ENCODE measurements around the gene COL13A1.

Gene COL13A1

DNA sequence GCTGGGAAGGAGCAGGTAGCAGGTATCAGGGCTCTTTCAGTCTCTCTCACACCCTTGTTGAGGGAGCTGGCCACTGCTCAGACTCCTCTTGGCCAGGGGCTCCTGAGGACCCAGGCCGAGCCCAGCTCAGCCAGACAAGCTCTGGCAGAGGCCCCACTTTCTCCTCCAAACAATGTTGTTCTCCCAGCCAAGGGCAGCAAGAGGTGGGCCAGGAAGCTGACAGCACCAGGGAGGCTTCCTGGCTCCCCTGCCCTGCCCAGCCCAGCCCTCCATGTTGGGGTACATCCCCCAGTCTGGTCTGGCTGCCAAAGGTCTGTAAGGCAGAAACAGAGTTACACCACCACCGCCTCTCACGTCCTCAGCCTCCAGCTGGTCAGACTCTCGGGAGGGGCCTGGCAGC, 33.9 kb upstream of the COL13A1 start:
- H3K27ac ChIP-seq (ENCODE audit: low read depth in 2 of 2, low read length in 2 of 2): no peak overlapping the region
- H3K4me1 ChIP-seq (ENCODE audit: control insufficient read depth in 2 of 2, insufficient read depth in 2 of 2, low read length in 2 of 2): no peaks in the 10 kb centered on the region
- H3K27me3 ChIP-seq (ENCODE audit: control insufficient read depth in 2 of 2, insufficient read depth in 2 of 2, low read length in 2 of 2): no peaks in the 10 kb centered on the region
- no peaks in the 10 kb centered on the region for H3K9me3 ChIP-seq (ENCODE audit: control insufficient read depth in 2 of 2, low read length in 2 of 2)
- no peak overlapping the region for H3K4me3 ChIP-seq (ENCODE audit: low read length in 2 of 2)
- no peak overlapping the region for H3K9ac ChIP-seq (ENCODE audit: low read depth in 1 of 2, low read length in 2 of 2)
- no peaks in the 10 kb centered on the region for H3K36me3 ChIP-seq (ENCODE audit: control insufficient read depth in 2 of 2, insufficient read depth in 2 of 2, low read length in 2 of 2)

DNA sequence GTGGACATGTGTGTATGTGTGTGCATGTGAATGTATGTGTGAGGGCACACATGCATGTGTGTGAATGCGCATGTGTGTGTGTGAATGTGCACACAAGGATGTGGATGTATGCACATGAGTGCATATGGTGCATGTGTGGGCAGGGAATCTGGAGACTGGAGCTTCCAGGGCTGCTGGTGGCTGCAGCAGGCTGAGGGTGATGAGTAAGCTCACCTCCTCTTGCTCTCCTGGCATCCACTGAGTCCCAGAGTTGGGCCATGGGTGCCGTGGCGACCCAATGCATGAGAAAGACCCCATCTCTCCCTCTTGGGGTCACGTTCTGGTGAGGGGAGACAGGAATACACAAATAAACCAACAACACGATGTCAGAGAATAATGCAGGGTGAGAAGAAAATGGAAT, 33.3 kb upstream of the COL13A1 start:
- Histone ChIP-seq H3K9me3 (ENCODE audit: control insufficient read depth in 2 of 2, low read length in 2 of 2) (no peaks in the 10 kb centered on the region), H3K4me3 (ENCODE audit: low read length in 2 of 2) (no peak overlapping the region), H3K36me3 (ENCODE audit: control insufficient read depth in 2 of 2, insufficient read depth in 2 of 2, low read length in 2 of 2) (no peaks in the 10 kb centered on the region), H3K27ac (ENCODE audit: low read depth in 2 of 2, low read length in 2 of 2) (no peak overlapping the region), H3K4me1 (ENCODE audit: control insufficient read depth in 2 of 2, insufficient read depth in 2 of 2, low read length in 2 of 2) (no peaks in the 10 kb centered on the region), H3K27me3 (ENCODE audit: control insufficient read depth in 2 of 2, insufficient read depth in 2 of 2, low read length in 2 of 2) (no peaks in the 10 kb centered on the region), H3K9ac (ENCODE audit: low read depth in 1 of 2, low read length in 2 of 2) (no peak overlapping the region)

DNA sequence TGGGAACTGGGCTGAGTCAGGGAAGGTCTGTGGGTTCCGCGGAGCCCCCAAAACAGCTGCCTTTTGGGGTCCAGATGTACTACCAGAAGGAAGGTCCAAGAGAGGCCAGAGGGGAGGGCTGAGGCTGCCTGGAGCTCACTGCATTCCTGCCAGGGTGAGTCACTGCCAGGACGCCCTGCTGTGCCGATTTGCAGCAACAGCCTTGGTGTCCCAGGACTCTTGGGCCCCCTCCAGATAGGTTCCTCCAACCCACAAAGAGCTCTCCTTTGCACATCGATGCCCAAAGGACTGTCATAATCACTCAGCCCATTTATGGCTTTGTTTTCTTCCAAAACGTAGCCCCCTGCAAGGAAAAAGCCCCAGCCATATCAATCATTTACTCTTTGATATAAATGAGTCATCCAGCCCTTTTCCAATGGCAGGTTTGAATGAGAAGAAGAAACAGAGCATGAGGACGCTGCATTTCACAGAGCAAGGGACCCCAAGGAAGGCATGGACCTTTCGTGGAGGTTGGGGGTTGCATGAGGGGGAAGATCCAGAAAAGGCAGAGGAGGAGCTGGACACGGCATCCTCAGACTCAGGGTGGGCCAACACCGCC, 32.2 kb upstream of the COL13A1 start:
- H3K27ac ChIP-seq (ENCODE audit: low read depth in 2 of 2, low read length in 2 of 2): no peak overlapping the region
- H3K4me3 ChIP-seq (ENCODE audit: low read length in 2 of 2): no peak overlapping the region
- no peaks in the 10 kb centered on the region for H3K36me3 ChIP-seq (ENCODE audit: control insufficient read depth in 2 of 2, insufficient read depth in 2 of 2, low read length in 2 of 2)
- H3K9ac ChIP-seq (ENCODE audit: low read depth in 1 of 2, low read length in 2 of 2): no peak overlapping the region
- H3K4me1 ChIP-seq (ENCODE audit: control insufficient read depth in 2 of 2, insufficient read depth in 2 of 2, low read length in 2 of 2): no peaks in the 10 kb centered on the region
- H3K27me3 ChIP-seq (ENCODE audit: control insufficient read depth in 2 of 2, insufficient read depth in 2 of 2, low read length in 2 of 2): no peaks in the 10 kb centered on the region
- H3K9me3 ChIP-seq (ENCODE audit: control insufficient read depth in 2 of 2, low read length in 2 of 2): no peaks in the 10 kb centered on the region

DNA sequence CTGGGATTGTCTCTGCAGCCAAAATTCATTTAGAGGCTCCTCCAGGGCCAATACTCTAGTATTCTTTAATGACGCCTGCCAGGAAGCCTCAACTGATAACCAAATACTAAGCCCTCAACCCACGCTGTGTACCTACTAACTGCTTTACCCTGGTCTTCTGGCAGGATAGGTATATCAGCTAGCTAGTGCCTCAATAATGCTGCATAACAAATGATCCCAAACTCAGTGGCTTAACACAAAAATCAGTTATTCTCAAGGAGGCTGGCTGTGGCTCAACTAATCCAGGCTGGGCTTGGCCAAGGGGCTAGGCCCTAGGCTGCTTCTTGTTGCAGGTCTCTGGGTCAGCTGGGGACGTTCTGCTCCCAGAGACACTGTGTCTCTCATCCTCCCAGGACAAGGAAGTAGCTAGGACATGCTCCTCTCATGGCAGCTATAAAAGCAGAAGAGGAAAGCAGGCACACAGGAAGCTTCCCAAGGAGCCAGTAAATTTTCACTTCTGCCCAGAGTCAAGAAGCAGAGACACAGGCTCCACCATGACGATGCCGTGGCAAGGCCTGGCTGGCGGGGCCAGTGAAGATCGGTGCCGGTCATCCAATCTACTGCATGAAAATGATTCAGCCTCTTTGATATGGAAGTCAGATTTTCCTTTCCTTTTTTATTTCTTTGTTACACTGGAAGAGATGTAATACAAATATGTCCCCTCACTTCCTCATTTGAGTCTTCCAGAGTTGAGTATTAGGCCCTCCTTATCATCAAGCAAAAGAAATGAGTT, 28.6 kb upstream of the COL13A1 start:
- Histone ChIP-seq H3K9me3 (ENCODE audit: control insufficient read depth in 2 of 2, low read length in 2 of 2) (no peaks in the 10 kb centered on the region), H3K36me3 (ENCODE audit: control insufficient read depth in 2 of 2, insufficient read depth in 2 of 2, low read length in 2 of 2) (no peaks in the 10 kb centered on the region), H3K27ac (ENCODE audit: low read depth in 2 of 2, low read length in 2 of 2) (no peak overlapping the region), H3K9ac (ENCODE audit: low read depth in 1 of 2, low read length in 2 of 2) (no peak overlapping the region), H3K4me3 (ENCODE audit: low read length in 2 of 2) (no peak overlapping the region), H3K4me1 (ENCODE audit: control insufficient read depth in 2 of 2, insufficient read depth in 2 of 2, low read length in 2 of 2) (no peaks in the 10 kb centered on the region), H3K27me3 (ENCODE audit: control insufficient read depth in 2 of 2, insufficient read depth in 2 of 2, low read length in 2 of 2) (no peaks in the 10 kb centered on the region)

DNA sequence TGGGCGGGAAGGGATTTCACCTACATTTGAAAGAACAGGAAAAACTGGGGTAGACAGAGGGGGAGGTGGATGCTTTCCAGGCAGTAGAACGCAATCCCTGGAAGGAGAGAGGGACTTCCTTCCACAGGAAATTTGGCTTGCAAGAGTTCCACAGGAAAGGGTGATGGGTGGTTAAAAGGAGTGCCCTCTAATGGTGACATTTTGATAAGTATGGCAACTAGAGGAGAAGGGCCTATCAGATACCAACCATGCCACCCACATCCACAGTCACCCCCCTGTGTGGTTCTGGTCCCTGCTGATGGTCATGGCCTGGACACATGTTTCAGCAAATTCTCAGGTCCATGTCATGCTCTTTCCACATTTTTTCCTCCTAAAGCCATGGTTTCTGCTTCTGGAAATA, 27.1 kb upstream of the COL13A1 start:
- Histone ChIP-seq H3K9ac (ENCODE audit: low read depth in 1 of 2, low read length in 2 of 2) (no peak overlapping the region), H3K27me3 (ENCODE audit: control insufficient read depth in 2 of 2, insufficient read depth in 2 of 2, low read length in 2 of 2) (no peaks in the 10 kb centered on the region), H3K36me3 (ENCODE audit: control insufficient read depth in 2 of 2, insufficient read depth in 2 of 2, low read length in 2 of 2) (no peaks in the 10 kb centered on the region), H3K4me3 (ENCODE audit: low read length in 2 of 2) (no peak overlapping the region), H3K9me3 (ENCODE audit: control insufficient read depth in 2 of 2, low read length in 2 of 2) (no peaks in the 10 kb centered on the region), H3K27ac (ENCODE audit: low read depth in 2 of 2, low read length in 2 of 2) (no peak overlapping the region), H3K4me1 (ENCODE audit: control insufficient read depth in 2 of 2, insufficient read depth in 2 of 2, low read length in 2 of 2) (no peaks in the 10 kb centered on the region)

DNA sequence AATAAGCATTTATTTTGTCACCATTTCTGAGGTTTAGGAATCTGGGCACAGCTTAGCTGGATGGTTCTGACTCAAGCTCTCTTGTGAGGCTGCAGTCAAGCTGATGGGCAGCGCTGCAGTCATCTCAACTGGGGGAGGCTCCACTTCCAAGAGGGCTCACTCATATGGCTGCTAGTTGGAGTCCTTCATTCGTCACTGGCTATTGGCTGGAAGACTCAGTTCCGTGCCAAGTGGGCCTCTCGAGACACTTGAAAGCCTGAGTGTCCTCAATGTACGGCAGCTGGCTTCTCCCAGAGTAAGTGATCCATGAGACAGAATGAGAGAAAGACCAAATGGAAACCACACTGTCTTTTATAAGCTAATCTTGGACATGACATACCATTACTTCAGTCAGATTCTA, 21.6 kb upstream of the COL13A1 start:
- Histone ChIP-seq H3K36me3 (ENCODE audit: control insufficient read depth in 2 of 2, insufficient read depth in 2 of 2, low read length in 2 of 2) (no peaks in the 10 kb centered on the region), H3K9me3 (ENCODE audit: control insufficient read depth in 2 of 2, low read length in 2 of 2) (no peaks in the 10 kb centered on the region)

DNA sequence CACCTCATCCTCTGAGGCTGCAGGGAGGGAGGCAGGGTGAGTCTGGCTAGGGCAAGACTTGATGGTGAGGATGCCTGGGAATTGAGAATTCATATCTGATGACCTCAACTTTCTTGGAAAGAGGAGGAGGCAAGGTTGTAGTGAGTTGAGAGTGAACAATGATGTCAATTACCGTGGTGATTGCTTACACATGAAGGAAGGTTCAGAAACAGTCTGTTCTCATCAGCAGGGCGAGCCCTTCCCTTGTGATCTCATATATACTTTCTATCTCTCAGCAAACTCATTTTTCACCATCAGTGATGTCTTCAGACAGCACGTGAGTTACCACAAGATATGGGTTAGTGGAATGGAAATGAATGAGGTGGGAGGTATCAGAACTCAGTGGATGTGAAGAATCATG, 20.1 kb upstream of the COL13A1 start:
- Histone ChIP-seq H3K27ac (ENCODE audit: low read depth in 2 of 2, low read length in 2 of 2) (no peak overlapping the region), H3K9me3 (ENCODE audit: control insufficient read depth in 2 of 2, low read length in 2 of 2) (no peaks in the 10 kb centered on the region), H3K36me3 (ENCODE audit: control insufficient read depth in 2 of 2, insufficient read depth in 2 of 2, low read length in 2 of 2) (no peaks in the 10 kb centered on the region), H3K9ac (ENCODE audit: low read depth in 1 of 2, low read length in 2 of 2) (no peak overlapping the region), H3K27me3 (ENCODE audit: control insufficient read depth in 2 of 2, insufficient read depth in 2 of 2, low read length in 2 of 2) (no peaks in the 10 kb centered on the region), H3K4me3 (ENCODE audit: low read length in 2 of 2) (no peak overlapping the region), H3K4me1 (ENCODE audit: control insufficient read depth in 2 of 2, insufficient read depth in 2 of 2, low read length in 2 of 2) (no peaks in the 10 kb centered on the region)

More for the DNA sequence above, 21.6 kb upstream of the COL13A1 start:
- Histone ChIP-seq H3K4me1 (ENCODE audit: control insufficient read depth in 2 of 2, insufficient read depth in 2 of 2, low read length in 2 of 2) (no peaks in the 10 kb centered on the region), H3K4me3 (ENCODE audit: low read length in 2 of 2) (no peak overlapping the region), H3K27me3 (ENCODE audit: control insufficient read depth in 2 of 2, insufficient read depth in 2 of 2, low read length in 2 of 2) (no peaks in the 10 kb centered on the region), H3K27ac (ENCODE audit: low read depth in 2 of 2, low read length in 2 of 2) (no peak overlapping the region), H3K9ac (ENCODE audit: low read depth in 1 of 2, low read length in 2 of 2) (no peak overlapping the region)

DNA sequence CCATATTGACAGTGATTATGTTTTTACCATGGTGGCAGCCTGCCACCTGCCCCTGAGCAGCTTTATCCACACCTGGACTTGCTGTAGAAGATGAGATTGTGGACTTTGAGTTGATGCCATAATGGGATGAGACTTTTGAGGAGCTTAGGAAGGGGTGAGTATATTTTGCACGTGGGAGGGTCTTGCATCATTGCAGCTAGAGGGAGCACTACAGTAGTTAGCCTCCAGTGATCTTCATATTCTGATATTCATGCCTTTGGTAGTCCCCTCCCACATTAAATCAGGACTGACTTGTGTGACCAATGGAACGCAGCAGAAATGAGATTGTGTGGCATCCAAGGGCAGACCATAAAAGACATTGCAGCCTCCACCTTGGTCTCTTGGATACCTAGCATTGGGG, 18.2 kb upstream of the COL13A1 start:
- Histone ChIP-seq H3K9ac (ENCODE audit: low read depth in 1 of 2, low read length in 2 of 2) (no peak overlapping the region), H3K27me3 (ENCODE audit: control insufficient read depth in 2 of 2, insufficient read depth in 2 of 2, low read length in 2 of 2) (no peaks in the 10 kb centered on the region), H3K9me3 (ENCODE audit: control insufficient read depth in 2 of 2, low read length in 2 of 2) (no peaks in the 10 kb centered on the region), H3K4me1 (ENCODE audit: control insufficient read depth in 2 of 2, insufficient read depth in 2 of 2, low read length in 2 of 2) (no peaks in the 10 kb centered on the region), H3K27ac (ENCODE audit: low read depth in 2 of 2, low read length in 2 of 2) (no peak overlapping the region), H3K36me3 (ENCODE audit: control insufficient read depth in 2 of 2, insufficient read depth in 2 of 2, low read length in 2 of 2) (no peaks in the 10 kb centered on the region), H3K4me3 (ENCODE audit: low read length in 2 of 2) (no peak overlapping the region)

DNA sequence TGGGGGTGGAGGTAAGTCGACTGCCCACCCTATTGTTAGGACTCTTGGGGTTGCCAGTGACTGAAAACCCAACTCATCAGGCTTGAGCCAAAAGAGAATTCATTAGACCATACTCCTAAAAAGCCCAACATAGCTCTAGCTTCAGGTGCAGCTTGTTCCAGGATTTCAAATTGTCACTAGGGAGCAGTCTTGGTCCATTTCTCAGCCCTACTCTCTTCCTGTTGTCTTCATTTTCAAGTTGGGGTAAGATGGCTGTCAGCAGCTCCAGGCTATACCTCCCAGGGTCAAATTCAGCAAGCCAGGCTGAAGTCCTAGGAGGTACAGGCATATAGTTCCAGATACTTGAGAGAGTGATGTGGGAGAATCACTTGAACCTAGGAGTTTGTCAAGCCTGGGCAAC, 14.9 kb upstream of the COL13A1 start:
- Histone ChIP-seq H3K9me3 (ENCODE audit: control insufficient read depth in 2 of 2, low read length in 2 of 2) (no peaks in the 10 kb centered on the region), H3K27me3 (ENCODE audit: control insufficient read depth in 2 of 2, insufficient read depth in 2 of 2, low read length in 2 of 2) (no peaks in the 10 kb centered on the region), H3K4me3 (ENCODE audit: low read length in 2 of 2) (no peak overlapping the region), H3K4me1 (ENCODE audit: control insufficient read depth in 2 of 2, insufficient read depth in 2 of 2, low read length in 2 of 2) (no peaks in the 10 kb centered on the region), H3K36me3 (ENCODE audit: control insufficient read depth in 2 of 2, insufficient read depth in 2 of 2, low read length in 2 of 2) (no peaks in the 10 kb centered on the region), H3K9ac (ENCODE audit: low read depth in 1 of 2, low read length in 2 of 2) (no peak overlapping the region), H3K27ac (ENCODE audit: low read depth in 2 of 2, low read length in 2 of 2) (no peak overlapping the region)

DNA sequence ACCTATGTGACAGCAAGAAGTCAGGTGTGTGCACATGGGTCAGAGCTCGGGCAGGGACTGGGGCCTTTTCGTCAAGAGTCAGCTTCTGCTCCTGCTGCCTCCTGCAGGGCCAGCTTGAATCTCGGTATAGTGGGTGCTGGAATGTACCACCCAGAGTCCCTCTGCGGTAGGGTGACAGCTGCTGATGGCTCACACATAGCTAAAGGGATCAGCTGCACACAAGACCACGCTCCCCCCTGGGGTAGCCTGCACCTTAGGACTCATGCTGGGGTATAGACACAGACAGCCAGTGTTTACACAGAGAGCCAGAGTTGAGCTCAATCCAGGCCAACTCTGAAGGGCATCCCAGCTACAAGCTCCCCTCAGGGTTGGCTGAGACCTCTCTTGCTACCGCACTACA, 14.0 kb upstream of the COL13A1 start:
- Histone ChIP-seq H3K4me1 (ENCODE audit: control insufficient read depth in 2 of 2, insufficient read depth in 2 of 2, low read length in 2 of 2) (no peaks in the 10 kb centered on the region), H3K27me3 (ENCODE audit: control insufficient read depth in 2 of 2, insufficient read depth in 2 of 2, low read length in 2 of 2) (no peaks in the 10 kb centered on the region), H3K27ac (ENCODE audit: low read depth in 2 of 2, low read length in 2 of 2) (no peak overlapping the region), H3K36me3 (ENCODE audit: control insufficient read depth in 2 of 2, insufficient read depth in 2 of 2, low read length in 2 of 2) (no peaks in the 10 kb centered on the region), H3K9ac (ENCODE audit: low read depth in 1 of 2, low read length in 2 of 2) (no peak overlapping the region), H3K4me3 (ENCODE audit: low read length in 2 of 2) (no peak overlapping the region), H3K9me3 (ENCODE audit: control insufficient read depth in 2 of 2, low read length in 2 of 2) (no peaks in the 10 kb centered on the region)
